ENCODE data around the gene PIGQ.

Gene PIGQ

DNA sequence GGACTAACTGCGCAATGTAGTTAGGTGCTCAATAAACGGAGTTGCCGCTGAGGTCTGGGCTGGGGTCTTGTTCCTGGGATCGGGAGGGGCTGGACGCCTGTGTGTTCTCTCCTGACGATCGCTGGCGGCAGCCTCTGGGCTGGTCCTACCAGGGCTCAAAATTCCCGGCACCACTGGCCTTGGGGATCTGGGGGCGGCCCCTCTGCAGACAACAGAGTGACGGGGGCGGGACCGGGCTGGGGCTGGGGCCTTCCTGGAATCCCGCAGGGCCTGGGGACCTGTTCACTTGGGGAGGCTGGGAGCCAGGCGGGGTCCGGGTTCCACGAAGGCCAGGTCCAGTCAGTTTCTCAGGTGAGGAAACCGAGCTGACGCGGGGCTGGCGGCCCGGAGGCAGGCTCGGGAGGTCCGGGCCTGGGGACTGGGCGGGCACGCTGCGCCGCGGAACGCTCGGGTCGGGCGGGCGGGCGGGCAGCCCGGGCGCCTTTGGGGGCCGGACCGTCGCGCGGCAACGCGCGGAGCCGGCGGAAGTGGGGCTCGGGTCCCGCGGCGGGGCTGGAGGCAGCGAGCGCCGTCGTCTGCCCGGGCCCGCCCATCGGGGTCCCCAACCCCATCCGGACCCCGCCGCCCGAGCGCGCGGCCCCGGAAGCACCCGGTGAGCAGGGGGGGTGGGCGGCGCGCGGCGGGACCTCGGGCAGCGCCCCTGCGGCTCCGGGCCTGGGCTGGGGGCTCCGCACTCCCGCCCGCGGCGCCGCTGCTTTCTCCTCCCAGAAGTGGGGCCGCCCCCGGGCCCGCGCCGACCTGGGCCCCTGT lies at the start of gene PIGQ:
TSS of gene PIGQ (plus strand) at position 524 of the 810 bp plus-strand sequence. CDS start 4,107 bp downstream, outside the sequence.
- ATAC-seq (replicated peaks; ENCODE audit: extremely low read depth, poor library complexity, severe bottlenecking) (peak; percentile 75), DNase-seq (ENCODE audit: low spot score in 2 of 2) (peak; percentile 29 to 31)
- Mint-ChIP-seq H3K36me3 (ENCODE audit: insufficient read depth) (peaks cover 15% of the 10 kb centered on the region), H3K9me3 (no peaks in the 10 kb centered on the region), H3K4me3 (peak within 1 kb of the TSS; percentile 84), H3K4me1 (peaks cover 26% of the 10 kb centered on the region), H3K27me3 (no peaks in the 10 kb centered on the region), H3K27ac (ENCODE audit: low read depth) (peak within 1 kb of the TSS; percentile 95)

DNA sequence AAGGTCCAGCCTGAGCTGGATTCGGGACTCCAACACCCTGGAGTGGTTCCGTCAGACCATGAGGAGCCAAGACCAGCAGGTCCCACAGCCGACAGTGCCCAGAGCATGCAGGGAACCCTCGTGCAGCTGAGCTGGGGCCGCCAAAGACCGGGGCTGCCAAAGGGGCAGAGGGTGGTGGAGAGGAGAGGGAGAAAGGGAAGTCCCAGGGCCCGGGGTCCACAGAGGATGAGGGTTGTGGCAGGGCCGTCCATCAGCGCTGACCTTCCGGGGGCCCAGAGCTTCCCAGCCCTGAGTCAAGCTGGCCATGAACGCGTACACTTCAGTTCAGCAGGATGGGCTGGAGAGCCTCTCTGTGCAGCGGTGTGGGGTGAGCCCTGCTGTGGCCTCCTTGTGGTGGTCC lies 48.9 kb upstream of the PIGQ start:
- Mint-ChIP-seq H3K4me1 (peaks cover 7% of the 10 kb centered on the region), H3K27me3 (no peaks in the 10 kb centered on the region), H3K9me3 (no peaks in the 10 kb centered on the region), H3K27ac (ENCODE audit: low read depth) (no peak overlapping the region), H3K4me3 (no peak overlapping the region), H3K36me3 (ENCODE audit: insufficient read depth) (peaks cover 13% of the 10 kb centered on the region)
- ATAC-seq (replicated peaks; ENCODE audit: extremely low read depth, poor library complexity, severe bottlenecking) (no peak), DNase-seq (ENCODE audit: low spot score in 2 of 2) (no peak)

GRCh38 chr16:521381-522210 lies 48.2 kb upstream of the PIGQ start:
- ATAC-seq (replicated peaks; ENCODE audit: extremely low read depth, poor library complexity, severe bottlenecking) (no peak), DNase-seq (ENCODE audit: low spot score in 2 of 2) (no peak)
- Mint-ChIP-seq H3K4me1 (peaks cover 12% of the 10 kb centered on the region), H3K27ac (ENCODE audit: low read depth) (no peak overlapping the region), H3K9me3 (no peaks in the 10 kb centered on the region), H3K27me3 (no peaks in the 10 kb centered on the region), H3K36me3 (ENCODE audit: insufficient read depth) (peaks cover 10% of the 10 kb centered on the region), H3K4me3 (no peak overlapping the region)

DNA sequence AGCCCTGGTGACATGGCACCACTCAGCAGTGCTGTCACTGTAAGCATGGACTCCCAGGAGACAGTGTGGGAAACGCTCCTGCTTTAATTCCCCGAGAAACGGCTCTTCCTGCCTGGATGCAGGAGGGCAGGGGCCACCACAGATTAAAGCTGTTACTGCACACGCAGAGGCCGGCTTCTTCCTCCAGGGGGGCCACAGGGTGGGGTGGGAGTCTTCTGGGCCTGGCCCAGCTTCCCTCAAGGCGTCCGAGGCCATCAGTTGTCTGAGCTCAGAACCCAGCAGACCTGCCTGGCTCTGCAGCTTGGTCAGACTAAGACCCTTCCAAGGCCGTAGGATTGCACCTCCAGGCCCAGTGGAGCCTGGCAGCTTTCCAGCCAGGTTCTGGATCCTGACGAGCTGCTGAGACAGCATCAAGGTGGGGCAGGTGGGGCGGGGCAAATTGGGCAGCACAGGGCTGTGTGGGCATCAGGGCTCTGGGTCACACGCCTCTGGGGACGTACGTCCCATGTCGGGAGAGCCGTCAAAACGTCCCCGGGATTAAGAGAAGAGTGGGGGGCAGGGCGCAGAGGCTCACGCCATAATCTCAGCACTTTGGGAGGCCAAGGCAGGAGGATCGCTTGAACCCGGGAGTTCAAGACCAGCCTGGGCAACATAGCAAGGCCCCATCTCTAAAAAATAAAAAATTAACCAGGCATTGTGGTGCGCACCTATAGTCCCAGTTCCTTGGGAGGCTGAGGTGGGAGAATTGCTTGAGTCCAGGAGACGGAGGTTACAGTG lies 47.3 kb upstream of the PIGQ start:
- DNase-seq (ENCODE audit: low spot score in 2 of 2), result no peak
- Mint-ChIP-seq H3K4me1 (peaks cover 15% of the 10 kb centered on the region), H3K36me3 (ENCODE audit: insufficient read depth) (peaks cover 11% of the 10 kb centered on the region), H3K9me3 (no peaks in the 10 kb centered on the region), H3K27me3 (no peaks in the 10 kb centered on the region), H3K4me3 (no peak overlapping the region), H3K27ac (ENCODE audit: low read depth) (no peak overlapping the region)
- ATAC-seq (replicated peaks; ENCODE audit: extremely low read depth, poor library complexity, severe bottlenecking), result no peak

- no peak overlapping the region for H3K4me3 Mint-ChIP-seq
These were observed 46.5 kb upstream of the PIGQ start for GRCh38 chr16:523097-523741.

DNA sequence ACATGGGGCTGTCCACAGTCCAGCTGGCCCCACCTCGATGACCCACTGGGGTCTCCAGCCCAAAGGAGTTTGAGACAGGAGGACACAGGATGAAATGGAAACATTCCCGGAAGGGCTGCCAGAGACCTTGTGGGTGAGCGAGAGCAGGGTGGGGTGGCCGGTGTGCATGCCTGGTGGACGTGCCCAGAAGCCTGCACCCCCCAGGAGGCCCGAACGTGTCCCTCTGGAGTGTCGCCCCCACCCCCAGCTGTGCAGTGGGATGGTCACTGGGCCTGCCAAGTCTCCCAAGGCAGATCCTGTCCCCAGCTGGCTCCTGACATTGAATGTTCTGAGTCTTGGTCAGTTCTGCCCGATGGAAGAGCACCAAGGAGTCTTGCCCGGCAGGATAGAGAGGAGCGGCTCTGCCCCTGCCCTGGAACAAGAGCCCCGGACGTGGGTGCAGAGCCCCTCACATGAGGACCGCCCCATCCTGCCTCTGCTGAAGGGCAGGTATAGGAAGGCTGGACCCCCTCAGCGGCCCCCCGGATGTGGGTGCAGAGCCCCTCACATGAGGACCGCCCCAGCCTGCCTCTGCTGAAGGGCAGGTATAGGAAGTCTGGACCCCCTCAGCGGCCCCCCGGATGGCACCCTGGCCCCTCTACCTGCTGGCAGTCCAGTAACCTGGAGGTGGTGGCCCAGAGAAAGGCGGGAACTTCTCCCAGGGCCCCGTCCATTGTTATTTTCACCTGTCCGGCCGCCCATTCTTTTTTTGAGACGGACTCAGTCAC lies 45.3 kb upstream of the PIGQ start:
- H3K4me1 Mint-ChIP-seq, result peaks cover 25% of the 10 kb centered on the region
- no peak overlapping the region for H3K27ac Mint-ChIP-seq (ENCODE audit: low read depth)
- no peak overlapping the region for H3K4me3 Mint-ChIP-seq
- H3K36me3 Mint-ChIP-seq (ENCODE audit: insufficient read depth), result peaks cover 15% of the 10 kb centered on the region
- no peaks in the 10 kb centered on the region for H3K9me3 Mint-ChIP-seq
- no peaks in the 10 kb centered on the region for H3K27me3 Mint-ChIP-seq
- no peak for DNase-seq (ENCODE audit: low spot score in 2 of 2)
- ATAC-seq (replicated peaks; ENCODE audit: extremely low read depth, poor library complexity, severe bottlenecking), result no peak

More at GRCh38 chr16:523097-523741, 46.5 kb upstream of the PIGQ start:
- ATAC-seq (replicated peaks; ENCODE audit: extremely low read depth, poor library complexity, severe bottlenecking), result no peak
- peaks cover 15% of the 10 kb centered on the region for H3K4me1 Mint-ChIP-seq
- H3K36me3 Mint-ChIP-seq (ENCODE audit: insufficient read depth), result peaks cover 11% of the 10 kb centered on the region
- peak overlapping the region; percentile 51 for H3K27ac Mint-ChIP-seq (ENCODE audit: low read depth)
- no peaks in the 10 kb centered on the region for H3K27me3 Mint-ChIP-seq
- no peak for DNase-seq (ENCODE audit: low spot score in 2 of 2)
- H3K9me3 Mint-ChIP-seq, result no peaks in the 10 kb centered on the region

DNA sequence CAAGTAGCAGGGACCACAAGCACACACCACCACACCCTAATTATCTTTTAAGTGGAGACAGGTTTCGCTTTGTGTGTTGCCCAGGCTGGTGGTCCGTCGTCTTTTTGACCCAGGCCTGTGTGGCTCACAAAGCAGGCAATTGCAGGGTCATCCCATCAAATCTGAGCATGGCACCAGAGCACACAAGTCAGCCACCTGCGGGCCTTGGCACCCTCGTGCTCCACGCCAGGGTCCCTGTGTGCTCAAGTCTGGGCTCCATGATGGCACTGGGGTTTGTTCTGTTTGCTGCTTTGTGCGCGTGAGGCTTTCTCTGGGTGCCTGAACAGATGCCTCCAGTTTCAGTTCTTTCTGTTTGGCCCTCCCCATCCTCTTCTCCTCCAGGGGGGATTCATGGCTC lies 44.6 kb upstream of the PIGQ start:
- DNase-seq (ENCODE audit: low spot score in 2 of 2) (no peak), ATAC-seq (replicated peaks; ENCODE audit: extremely low read depth, poor library complexity, severe bottlenecking) (no peak)
- peak overlapping the region; percentile 74 for H3K4me3 Mint-ChIP-seq
- peak overlapping the region; percentile 93 for H3K27ac Mint-ChIP-seq (ENCODE audit: low read depth)
- H3K27me3 Mint-ChIP-seq, result no peaks in the 10 kb centered on the region
- H3K9me3 Mint-ChIP-seq, result no peaks in the 10 kb centered on the region
- peaks cover 28% of the 10 kb centered on the region for H3K4me1 Mint-ChIP-seq
- peaks cover 14% of the 10 kb centered on the region for H3K36me3 Mint-ChIP-seq (ENCODE audit: insufficient read depth)

DNA sequence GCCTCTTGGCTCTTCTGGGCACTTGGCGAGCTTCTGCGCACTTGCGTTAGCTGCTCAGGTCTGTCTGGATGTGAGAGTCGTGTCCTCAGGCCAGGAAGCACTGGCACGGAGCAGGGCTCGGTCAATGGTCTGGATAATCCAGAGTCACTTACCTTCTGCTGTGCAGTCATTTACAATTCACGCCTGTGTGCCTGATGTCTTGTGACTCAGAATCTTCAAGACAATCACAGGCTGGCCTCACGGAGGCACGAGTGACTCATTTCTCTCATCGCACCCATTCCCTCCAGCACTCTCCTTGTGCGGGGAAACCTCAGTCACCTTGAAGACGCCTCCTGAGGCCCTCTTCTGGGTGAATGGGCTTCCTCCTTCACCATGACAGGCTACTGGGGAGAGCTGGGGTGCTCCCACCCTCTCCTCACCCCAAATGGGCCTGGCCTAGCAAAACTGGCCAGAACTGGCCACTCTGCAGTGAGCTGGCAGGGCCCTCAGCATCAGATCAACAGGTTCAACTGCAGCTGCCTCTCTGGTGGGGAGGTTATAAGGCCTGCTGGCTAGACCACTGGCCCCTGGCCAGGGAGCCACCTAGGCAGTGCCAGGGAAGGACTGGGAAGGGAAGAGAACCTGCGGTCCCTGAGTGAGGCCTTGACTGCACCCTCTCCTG lies 44.1 kb upstream of the PIGQ start:
- H3K4me1 Mint-ChIP-seq, result peaks cover 34% of the 10 kb centered on the region
- DNase-seq (ENCODE audit: low spot score in 2 of 2), result peak in 1 of 2 donors; percentile 45
- peak; percentile 34 for ATAC-seq (replicated peaks; ENCODE audit: extremely low read depth, poor library complexity, severe bottlenecking)

GRCh38 chr16:526181-527014 lies 43.4 kb upstream of the PIGQ start:
- DNase-seq (ENCODE audit: low spot score in 2 of 2), result no peak

More for the DNA sequence above, 44.1 kb upstream of the PIGQ start:
- Mint-ChIP-seq H3K27ac (ENCODE audit: low read depth) (peak overlapping the region; percentile 93), H3K27me3 (no peaks in the 10 kb centered on the region), H3K36me3 (ENCODE audit: insufficient read depth) (peaks cover 14% of the 10 kb centered on the region), H3K4me3 (peak overlapping the region; percentile 74), H3K9me3 (no peaks in the 10 kb centered on the region)

DNA sequence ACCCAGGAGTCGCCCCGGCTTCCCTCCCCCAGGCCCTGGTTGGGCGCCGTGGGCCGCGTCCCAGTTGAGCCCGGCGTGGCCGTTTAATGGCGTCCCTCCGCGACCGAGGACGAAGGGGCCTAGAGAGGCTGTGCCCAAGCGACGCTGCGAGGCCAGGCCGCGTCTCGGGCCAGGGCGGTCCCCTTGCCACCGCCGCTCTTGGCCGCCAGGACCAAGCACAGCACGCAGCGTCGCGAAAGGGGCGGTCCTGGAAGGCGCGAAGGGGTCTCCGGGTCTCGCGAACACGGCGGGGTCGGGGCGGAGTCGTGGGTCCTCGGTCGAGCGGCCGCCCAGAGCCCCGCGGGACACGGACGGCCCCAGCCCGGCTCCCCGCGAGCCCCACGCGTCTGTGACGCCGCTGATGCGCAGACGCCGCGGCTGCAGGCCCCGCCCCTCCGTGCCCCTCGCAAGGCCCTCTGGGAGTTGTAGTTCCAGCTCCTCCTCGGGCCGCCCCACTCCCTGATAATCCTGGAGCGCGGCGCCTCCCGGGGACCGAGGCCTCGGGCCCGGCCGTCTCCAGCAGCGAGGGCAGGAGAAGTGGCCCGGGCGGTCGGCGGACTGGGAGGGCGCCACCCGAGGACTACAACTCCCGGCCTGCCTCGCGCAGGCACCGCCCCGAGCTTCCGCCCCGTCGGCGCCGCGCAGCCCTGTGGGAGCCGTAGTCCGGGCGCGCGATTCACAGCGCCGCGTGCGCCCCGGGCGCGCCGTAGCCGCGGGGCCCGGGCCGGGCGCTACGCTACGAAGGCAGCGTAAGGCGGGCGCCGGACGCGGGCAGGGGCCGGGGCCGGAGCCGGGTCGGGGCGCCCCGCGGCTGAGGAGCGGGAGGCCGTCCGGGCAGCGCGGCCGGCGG lies 42.5 kb upstream of the PIGQ start, which contains the start of gene CAPN15:
TSS of gene CAPN15 (plus strand) at position 698 of the 889 bp plus-strand sequence. CDS start 19,127 bp downstream, outside the sequence.
- H3K27ac Mint-ChIP-seq (ENCODE audit: low read depth), result peak within 1 kb of the TSS; percentile 90
- H3K4me3 Mint-ChIP-seq, result peak within 1 kb of the TSS; percentile 88
- peaks cover 14% of the 10 kb centered on the region for H3K36me3 Mint-ChIP-seq (ENCODE audit: insufficient read depth)
- no peaks in the 10 kb centered on the region for H3K9me3 Mint-ChIP-seq
- DNase-seq (ENCODE audit: low spot score in 2 of 2), result peak; percentile 78 to 85
- H3K4me1 Mint-ChIP-seq, result peaks cover 34% of the 10 kb centered on the region
- peak; percentile 82 for ATAC-seq (replicated peaks; ENCODE audit: extremely low read depth, poor library complexity, severe bottlenecking)
- no peaks in the 10 kb centered on the region for H3K27me3 Mint-ChIP-seq

More at GRCh38 chr16:526181-527014, 43.4 kb upstream of the PIGQ start:
- Mint-ChIP-seq H3K36me3 (ENCODE audit: insufficient read depth) (peaks cover 14% of the 10 kb centered on the region), H3K27ac (ENCODE audit: low read depth) (peak overlapping the region; percentile 93), H3K4me1 (peaks cover 34% of the 10 kb centered on the region), H3K27me3 (no peaks in the 10 kb centered on the region), H3K9me3 (no peaks in the 10 kb centered on the region), H3K4me3 (peak overlapping the region; percentile 74)
- ATAC-seq (replicated peaks; ENCODE audit: extremely low read depth, poor library complexity, severe bottlenecking), result no peak

Data from central memory CD8-positive, alpha-beta T cell (primary cell).